Measurements from ENCODE around the gene FBXO41.
A peak's percentile ranks its signal among the peaks of the same experiment; 100 is the strongest.

FBXO41 gene

GRCh38 chr2:73290049-73290839, 6.0 kb upstream of the FBXO41 start:
- no peak for DNase-seq (ENCODE audit: low read depth in 2 of 2)

GRCh38 chr2:73289304-73289703, 5.0 kb upstream of the FBXO41 start:
- no peak for DNase-seq (ENCODE audit: low read depth in 2 of 2)

- DNase-seq (ENCODE audit: low read depth in 2 of 2), result no peak
Measured at GRCh38 chr2:73286134-73286655, 1.9 kb upstream of the FBXO41 start.

- peak in 1 of 2 donors; percentile 13 for DNase-seq (ENCODE audit: low read depth in 2 of 2)
Measured at GRCh38 chr2:73285159-73285739, 971 bp upstream of the FBXO41 start.

- DNase-seq (ENCODE audit: low read depth in 2 of 2), result peak in 1 of 2 donors; percentile 16
Measured at GRCh38 chr2:73283545-73284295, 558 bp downstream of the FBXO41 start.

GRCh38 chr2:73282924-73283544, 1.2 kb downstream of the FBXO41 start:
- DNase-seq (ENCODE audit: low read depth in 2 of 2), result no peak

- no peak for DNase-seq (ENCODE audit: low read depth in 2 of 2)
Measured at GRCh38 chr2:73281244-73281643, 3.0 kb downstream of the FBXO41 start.

- no peak for DNase-seq (ENCODE audit: low read depth in 2 of 2)
Measured at GRCh38 chr2:73279852-73280251, 4.4 kb downstream of the FBXO41 start.

- DNase-seq (ENCODE audit: low read depth in 2 of 2), result no peak
Measured at GRCh38 chr2:73272270-73272669, 12.0 kb downstream of the FBXO41 start.

GRCh38 chr2:73269686-73270465, 14.4 kb downstream of the FBXO41 start:
- DNase-seq (ENCODE audit: low read depth in 2 of 2), result no peak

GRCh38 chr2:73268830-73269685, 15.2 kb downstream of the FBXO41 start:
- peak; percentile 53 to 63 for DNase-seq (ENCODE audit: low read depth in 2 of 2)

- no peak for DNase-seq (ENCODE audit: low read depth in 2 of 2)
Measured at GRCh38 chr2:73268366-73268829, 15.9 kb downstream of the FBXO41 start.

GRCh38 chr2:73267008-73267407, 17.3 kb downstream of the FBXO41 start:
- DNase-seq (ENCODE audit: low read depth in 2 of 2), result no peak

GRCh38 chr2:73266061-73266901, 18.0 kb downstream of the FBXO41 start:
- DNase-seq (ENCODE audit: low read depth in 2 of 2), result no peak

GRCh38 chr2:73265298-73266060, 18.8 kb downstream of the FBXO41 start:
- DNase-seq (ENCODE audit: low read depth in 2 of 2), result no peak

- no peak for DNase-seq (ENCODE audit: low read depth in 2 of 2)
Measured at GRCh38 chr2:73264783-73265182, 19.5 kb downstream of the FBXO41 start.

- DNase-seq (ENCODE audit: low read depth in 2 of 2), result no peak
Measured at GRCh38 chr2:73264332-73264606, 20.0 kb downstream of the FBXO41 start.

- DNase-seq (ENCODE audit: low read depth in 2 of 2), result no peak
Measured at GRCh38 chr2:73263540-73264331, 20.5 kb downstream of the FBXO41 start.

Measured in stimulated activated CD8-positive, alpha-beta memory T cell treated with anti-CD3 and anti-CD28 coated beads, Interleukin-15, amount 100 ng/mL, for 48 hours (primary cell).